GM18519 (cell line): Measurements from ENCODE around the gene EPHA3.

Experiments used
- ATAC-seq: cut with Tn5 transposase; IDR thresholded peaks from one replicate; pipeline ENCODE4 v1.9.1; 2021; ENCODE audit warnings: mild to moderate bottlenecking, moderate library complexity; ENCODE audit not compliant: unreplicated experiment, low FRiP score

The EPHA3 gene

DNA sequence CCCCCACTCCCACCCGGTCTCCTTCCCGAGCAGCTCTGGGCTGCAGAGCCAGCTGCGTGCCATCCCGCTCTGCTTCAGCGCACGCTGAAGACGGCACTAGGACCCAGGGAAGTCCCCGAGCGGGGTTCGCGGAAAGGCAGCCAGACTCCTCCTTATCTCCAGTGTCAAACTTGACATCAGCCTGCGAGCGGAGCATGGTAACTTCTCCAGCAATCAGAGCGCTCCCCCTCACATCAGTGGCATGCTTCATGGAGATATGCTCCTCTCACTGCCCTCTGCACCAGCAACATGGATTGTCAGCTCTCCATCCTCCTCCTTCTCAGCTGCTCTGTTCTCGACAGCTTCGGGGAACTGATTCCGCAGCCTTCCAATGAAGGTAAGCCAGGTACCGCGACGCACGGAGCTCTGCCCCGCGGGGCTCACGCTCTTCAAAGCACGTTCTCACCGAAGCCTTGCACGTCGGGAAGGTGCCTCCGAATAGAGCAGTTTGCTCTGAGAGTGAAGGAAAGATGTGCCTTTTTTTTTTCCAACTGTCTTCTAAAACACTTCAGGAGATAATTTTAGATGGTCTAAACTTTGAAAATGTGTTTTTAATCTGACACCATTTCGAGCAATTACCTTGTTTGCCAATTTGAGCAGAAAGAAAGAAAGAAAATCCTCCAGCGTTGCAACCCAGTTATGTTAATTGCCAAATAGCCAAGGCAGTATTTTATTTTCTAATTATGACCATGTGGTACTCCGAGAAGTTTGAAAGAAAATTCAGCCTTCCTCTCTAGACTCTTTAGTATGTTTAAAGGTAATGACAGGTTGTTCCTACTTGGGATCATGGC, at the start of gene EPHA3:
TSS of gene EPHA3 (plus strand) at position 161 of the 830 bp plus-strand sequence. CDS start at position 289, 128 bp downstream.
- peak; percentile 93 for ATAC-seq

DNA sequence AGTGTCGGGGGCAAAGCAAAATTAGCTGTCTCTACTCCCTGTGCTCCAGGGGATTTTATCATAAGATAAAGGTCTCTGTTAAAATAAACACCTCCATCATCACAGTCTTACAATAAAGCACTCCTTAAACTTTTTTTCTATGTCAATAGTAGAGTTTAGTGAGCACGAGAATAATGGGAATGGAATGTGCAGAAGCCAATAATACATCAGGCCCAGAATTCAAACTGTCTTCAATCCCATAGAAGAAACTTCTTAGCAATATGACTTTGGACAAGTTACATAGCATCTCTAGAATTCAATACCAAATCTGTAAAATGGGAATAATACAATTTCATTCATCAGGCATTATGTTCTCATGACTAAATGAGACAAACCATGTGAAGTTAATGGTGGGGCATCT, 49.0 kb upstream of the EPHA3 start:
- ATAC-seq, result no peak

DNA sequence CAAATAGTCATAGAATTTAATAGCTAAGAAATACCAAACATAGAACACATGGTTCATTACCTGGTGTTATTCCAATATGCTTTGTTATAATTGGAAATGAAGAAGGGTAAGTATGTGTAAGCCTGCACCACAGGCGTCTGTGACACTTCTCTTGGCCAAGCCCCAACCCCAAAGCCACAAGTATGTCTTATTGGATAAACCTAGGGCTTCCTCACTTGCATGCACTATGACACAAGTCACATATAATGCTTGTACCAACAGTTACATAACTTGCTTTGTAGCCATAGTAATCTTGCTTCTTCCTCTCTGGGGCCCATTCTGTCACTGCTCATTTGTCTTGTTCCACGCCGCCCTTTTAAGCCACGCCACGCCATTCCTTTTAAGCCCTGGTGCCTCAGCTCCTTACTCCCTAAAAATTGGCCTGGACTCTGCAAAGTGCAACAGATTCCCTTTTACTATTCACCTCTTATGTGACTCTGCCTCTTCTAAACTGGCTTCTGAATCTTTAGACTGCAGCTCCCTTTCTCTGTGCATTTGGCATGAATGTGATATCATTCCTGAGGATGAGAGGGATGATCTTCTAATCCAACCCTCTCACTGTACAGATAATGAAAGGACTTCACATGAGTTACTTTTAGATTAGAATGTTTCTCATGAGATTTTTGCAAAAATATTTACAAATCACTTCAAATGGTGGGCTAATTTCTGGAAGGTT, 48.1 kb upstream of the EPHA3 start:
- ATAC-seq, result no peak

DNA sequence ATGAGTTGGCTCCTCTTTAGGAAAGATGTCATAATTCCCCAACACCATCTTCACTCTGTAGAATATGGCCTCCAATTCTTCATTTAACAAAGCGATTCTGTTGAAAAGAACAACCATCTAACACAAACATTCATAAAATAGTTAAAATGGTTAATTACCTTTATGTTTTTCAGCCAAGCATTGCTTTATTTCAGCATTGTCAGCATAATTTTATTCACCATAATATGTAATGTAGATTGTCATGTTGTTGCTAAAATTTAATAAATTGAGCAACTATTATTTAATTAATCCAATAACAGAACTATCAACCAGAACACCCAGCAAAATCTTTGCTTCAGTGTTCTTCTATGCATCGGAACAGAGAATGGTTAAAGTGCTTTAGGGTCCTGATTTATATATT, 46.2 kb upstream of the EPHA3 start:
- no peak for ATAC-seq

DNA sequence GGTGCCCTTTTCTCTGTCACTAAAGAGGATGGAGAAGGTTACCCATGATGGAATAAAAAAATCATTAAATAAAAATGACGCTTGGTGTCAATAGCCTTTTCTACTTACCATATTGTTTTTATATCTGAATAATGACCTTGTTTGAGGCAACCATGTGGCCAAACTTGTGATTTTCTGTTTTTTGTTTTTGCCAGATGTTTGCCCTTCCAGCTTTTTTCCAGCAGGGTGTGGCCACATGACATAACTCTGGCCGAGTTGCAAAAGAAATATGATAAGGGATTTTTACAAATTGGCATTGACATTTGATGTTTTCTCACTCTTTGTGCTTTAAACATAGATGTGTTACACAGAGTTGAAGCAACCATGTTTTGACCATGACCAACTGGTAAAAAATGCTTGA, 39.7 kb upstream of the EPHA3 start:
- ATAC-seq, result no peak

DNA sequence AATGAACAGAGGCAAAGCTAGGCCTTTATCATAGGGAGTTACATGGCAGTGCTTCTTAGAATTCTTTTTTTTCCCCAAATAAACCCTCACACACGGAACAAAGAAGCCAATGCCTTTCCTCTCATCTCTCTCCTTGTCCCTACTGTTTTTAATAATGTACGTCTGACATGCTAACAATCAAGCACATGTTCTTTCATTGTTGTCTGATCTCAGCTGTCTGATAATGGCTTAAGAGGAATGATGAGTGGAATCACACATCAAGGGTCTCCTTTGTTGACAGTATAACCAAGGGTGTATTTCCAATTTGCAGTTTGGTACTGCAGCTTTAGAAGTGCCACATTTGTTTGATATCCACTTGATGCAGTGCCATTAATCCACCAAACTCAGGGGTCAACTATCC, 34.8 kb upstream of the EPHA3 start:
- no peak for ATAC-seq

DNA sequence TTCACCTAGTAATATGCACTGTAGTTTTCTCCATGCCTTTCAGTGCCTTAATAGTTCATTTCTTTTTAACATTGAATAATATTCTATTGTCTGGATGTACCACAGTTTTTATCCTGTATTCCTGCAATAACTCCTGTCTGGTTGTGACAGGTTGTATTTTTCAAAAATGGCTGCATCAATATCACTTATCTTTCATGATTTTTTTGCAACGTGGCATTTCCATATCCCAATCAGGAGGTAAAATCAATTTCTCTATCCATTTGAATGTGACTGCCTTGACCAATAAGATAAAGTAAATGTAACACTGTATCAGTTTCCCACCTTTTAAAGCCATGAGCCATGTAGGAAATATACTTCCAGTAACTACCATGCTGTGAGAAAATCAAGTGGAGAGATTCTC, 27.5 kb upstream of the EPHA3 start:
- no peak for ATAC-seq

DNA sequence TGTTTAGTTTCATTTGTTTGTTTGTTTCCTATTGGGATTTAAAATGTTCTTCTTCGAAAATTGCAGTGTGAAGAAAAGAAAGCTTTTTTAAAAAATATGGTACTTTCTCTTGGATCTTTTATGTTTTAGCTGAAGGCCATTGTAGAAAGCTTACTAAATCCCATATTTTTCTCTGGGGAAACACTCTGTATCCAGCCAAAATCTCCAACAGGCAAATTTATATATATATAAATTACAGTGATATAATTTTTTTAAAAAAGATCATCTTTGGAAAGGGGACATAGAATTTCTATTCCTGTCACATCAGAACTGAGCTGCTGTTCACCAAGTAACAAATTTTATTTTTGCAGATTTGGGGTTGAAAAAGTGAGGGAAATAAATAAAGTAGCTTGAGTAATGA, 19.6 kb upstream of the EPHA3 start:
- ATAC-seq, result no peak

DNA sequence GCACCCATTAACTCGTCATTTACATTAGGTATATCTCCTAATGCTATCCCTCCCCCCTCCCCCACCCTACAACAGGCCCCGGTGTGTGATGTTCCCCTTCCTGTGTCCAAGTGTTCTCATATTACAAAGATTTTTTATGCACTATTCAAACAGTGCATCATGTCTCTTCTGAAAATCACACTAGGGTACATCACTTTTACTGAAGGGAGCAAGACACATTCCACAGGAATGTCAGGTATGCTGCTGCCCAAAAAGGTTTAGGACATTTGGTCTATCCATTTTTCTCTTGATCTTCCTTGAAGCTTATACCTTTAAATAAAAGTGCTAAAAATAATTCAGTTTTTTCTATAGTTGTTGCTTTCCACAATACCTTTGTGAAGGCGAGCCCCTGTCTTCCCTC, 9.2 kb upstream of the EPHA3 start:
- ATAC-seq, result no peak

DNA sequence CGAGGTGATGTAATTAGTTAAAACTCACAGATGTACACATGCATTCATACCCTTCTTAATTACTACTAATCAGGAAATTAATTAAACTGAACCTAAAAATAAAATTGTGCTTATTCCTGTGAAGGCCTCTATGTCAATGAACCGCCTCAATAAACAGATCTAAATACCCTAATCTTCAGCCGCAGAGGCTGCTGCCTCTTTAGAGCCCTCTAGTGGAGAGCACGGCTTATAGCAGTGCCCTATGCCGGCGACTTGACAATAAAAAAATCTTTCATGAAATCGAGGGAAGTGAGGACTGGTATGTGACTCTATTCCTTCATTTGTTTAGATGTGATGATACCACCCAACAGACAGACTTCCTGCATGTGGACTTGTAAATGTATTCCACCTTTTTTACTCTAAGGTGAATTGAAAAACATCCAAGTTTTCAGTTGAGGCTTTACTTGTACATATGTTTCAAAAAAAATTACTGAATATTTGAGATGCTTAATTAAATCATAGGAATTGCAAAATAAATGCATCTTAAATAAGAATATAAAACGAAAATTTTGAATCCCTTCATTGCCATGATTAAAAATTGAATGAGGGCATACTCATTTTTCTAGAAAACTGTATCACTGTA, 8.3 kb upstream of the EPHA3 start:
- ATAC-seq, result peak; percentile 97

DNA sequence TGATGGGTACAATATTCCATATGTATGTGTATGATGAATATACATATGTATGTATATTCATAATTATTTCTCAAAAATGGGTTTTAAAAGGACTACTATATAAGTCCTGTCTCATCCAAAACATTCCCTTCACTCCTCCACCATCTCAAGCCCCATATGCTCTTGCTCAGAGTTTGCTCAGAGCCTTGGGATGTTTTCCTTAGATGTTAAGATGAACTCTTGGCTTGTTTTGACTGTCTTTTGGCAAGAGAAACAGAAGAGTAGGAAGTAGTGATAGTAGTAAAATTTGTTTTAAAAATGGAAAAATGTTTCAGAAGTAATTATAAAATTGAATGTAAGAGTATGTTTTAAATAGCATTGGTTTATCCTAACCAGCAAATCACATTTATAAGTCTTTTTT, 6.2 kb upstream of the EPHA3 start:
- no peak for ATAC-seq

DNA sequence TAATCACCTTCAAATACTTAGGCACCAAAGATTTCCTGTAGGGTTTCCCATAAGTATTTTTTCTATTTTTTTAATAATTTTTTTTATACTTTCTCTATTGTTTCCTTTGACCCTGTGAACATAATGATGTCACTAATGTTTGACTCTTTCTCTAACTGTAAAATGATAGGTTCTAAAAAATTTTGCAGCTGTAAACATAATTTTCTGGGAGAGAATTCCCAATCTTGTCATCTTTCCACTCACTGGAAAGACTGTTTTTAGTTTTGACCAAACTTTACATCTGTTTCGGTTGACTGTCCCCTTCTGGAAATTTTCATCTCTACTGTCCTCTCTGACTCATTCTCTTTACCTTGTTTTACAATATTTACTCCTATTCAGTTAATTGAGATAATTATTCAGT, 5.5 kb upstream of the EPHA3 start:
- ATAC-seq, result no peak

DNA sequence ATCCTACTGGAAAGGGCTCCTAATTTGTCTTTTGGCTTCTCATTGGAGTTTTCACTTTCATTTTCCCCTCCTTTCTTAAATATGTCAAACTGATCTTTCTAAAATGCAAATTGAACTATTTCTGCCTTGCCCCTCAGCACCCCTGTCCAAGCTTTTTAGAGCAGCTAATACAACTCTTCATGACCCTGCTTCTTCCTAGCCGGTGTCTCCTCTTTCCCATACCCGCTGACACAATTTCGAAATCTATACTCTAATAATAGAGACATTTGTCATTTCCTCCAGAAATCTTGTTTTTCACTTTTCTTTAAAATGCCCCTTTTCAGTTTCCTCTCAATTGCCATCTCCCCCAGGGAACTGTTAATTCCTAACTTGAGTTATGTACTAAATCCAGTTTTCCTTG, 2.9 kb upstream of the EPHA3 start:
- no peak for ATAC-seq

DNA sequence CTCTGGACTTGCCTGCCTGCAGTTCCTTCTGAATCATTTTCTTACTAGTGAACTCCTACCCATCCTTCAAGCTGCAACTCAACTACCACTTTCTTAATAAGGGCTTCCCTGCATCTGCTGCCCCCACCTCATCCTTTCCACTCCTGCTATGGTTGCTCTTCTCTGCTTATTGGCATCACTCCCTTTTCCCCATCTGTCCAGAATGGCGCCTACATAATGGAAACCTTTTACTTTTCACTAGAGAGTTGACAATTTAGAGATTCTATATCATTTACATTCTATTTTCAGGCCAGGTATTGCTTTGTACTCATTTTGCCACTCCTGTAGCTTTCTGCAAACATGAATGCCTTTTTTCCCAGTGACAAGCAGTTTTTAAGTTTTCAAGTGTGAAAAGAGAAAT, 1.9 kb upstream of the EPHA3 start:
- ATAC-seq, result no peak

DNA sequence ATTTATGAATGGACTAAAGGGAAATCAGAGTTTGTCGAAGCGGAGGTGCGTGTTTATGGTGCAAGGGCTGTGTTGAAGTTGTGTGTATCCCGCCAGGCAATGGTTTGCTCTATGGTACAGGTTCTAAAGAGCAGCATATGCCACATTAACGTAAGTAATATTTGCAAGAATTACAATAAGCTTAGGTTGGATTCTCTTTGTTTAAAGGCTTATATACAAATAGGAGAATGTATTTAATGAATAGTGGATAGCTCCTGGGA, 800 bp downstream of the EPHA3 start:
- ATAC-seq, result no peak

DNA sequence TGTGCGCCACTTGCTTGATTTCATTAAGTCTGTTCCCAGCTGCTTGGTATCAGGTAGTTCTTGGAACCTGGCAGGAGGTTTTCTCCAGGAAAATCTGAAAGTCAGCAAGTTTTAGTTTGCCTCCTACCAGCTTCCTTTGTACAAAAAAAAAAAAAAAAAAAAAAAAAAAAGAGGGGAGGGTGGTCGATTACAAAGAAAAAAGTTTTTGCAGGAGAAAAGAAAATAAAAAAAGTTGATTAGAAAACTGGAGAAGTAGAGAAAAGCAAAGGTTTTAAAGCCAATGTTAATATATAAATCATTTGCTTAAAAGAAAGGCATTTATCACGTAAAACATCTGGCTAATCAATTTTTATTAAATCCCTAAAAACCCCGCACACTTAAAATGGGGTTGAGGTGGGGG, 5.9 kb downstream of the EPHA3 start:
- ATAC-seq, result no peak

DNA sequence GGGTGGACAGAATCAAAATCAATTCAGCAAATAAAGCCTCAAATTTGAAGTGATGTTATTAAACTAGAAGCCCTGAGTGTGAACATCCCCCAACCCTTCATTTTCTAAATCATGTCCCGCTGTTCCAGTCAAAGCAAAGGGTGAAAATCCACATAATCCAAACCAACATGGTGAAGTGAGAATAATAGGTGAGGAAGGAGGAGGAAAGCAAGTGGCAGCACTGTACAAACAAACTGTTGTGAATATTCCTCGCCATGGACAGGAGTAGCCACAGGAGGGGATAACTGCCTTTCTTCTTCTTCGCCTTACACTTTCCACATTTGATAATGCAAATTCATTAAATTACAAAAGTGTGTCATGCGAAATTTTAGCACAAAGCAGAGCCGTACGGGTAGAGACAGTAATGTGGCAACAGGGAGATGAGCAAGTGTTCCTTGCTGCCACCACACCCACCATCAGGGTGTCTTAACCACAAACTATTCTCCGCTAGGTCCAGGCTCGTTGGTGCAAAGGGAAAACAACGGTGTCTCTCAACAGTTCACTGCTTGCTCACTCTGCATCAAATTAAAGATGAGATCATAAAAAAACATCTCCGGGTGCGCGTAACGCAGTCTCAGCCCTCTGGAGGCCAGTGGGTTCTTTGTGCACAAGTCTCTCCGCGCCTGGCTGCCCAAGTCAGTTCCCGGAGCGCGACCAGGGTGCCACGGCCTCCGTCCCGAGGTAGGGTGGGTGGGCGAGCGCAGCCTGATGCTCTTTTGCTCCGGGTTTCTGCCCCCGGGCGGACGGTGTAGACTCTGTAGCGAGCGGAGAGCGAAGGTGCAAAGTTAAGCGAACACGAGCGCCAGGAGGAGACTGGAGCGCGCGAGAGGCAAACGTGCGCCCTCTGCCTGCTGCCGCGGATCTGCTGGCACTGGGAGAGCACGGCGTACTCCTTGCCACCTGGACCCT, 6.7 kb downstream of the EPHA3 start:
- ATAC-seq, result no peak

DNA sequence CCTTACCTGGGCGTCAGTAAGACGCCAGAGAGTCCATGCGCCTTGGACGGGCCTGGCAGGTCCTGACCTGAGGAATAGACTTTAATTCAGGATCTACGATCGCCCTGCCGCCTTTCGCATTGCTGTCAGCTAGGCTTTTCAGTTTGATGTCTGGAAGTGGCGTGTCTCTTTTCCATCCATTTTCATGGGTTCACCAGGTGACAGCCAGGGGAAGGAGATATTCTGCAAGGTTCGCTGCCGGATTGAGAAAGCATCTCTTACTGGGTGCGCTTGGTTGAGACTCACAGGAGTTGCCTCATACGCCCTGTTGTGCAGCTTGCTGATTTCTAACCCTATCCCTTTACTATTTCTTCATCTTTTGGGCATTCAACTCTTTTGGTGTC, 7.4 kb downstream of the EPHA3 start:
- no peak for ATAC-seq

DNA sequence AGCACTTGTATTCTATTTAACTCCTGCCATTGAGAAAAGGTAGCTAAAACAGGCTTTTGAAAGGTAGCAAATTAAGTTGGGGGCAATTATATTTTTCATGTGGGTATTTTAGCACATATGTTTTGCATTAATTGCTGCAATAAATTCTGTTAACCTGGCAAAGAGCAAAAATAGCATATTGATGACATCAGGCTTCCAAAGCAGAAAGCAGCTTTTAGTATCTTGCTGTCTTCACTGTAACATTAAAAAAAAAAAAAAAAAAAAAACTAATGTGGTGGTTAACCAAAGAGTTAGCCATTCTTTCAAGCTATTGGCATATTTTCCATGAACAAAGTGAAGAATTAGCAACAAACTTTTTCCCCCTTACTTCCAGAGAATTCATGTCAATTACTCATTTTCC, 9.1 kb downstream of the EPHA3 start:
- ATAC-seq, result no peak

DNA sequence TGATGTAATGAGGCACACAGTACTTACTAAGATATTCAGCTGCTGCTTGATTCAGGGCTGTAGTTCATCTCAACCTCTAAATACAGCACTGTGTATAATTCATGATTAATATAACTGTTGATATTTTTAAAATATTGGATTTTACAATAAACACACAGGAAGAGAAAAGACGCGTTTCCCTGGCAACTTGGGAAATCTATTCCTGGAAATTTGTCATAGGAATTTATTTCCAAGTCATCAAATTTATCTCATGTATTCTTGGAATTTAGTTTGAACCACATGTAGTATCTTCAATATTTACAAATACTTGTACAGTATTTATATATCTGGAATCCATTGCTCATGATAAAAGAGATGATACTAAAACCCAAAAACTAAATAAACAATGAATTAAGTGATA, 30.6 kb downstream of the EPHA3 start:
- ATAC-seq, result no peak

DNA sequence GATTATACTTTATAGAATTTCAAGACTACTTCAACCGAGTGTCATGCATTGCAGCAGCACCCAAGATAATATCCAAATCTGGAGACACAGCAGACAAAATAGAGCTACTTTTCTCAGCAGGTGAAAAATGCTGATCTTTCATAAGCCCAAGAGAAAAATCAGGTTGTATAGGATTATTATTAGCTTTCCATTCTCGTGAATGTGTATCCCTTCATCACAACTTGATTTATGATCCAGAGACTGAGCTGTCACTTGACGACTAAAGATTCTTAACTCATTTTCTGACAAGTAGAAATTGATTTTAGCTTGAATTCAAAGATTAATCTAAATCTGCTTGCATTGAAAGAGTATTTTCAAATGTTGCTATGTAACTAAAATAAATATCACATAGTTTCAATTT, 32.4 kb downstream of the EPHA3 start:
- ATAC-seq, result no peak
